HepG2 (cell line): Measurements from ENCODE around the gene TRIM67. TPM values are rescaled to one million over a fixed set of nuclear protein-coding genes. Genes with fewer than 3 reads are reported as not detected.

ENCODE experiments used
- ARID4A ChIP-seq: sonication (generic); formaldehyde crosslinking; IDR thresholded peaks from 2 replicates; pipeline ENCODE4 v1.5.0; 2020; ENCODE audit warnings: mild to moderate bottlenecking, missing genetic modification reagents, borderline replicate concordance
- CEBPG ChIP-seq: IDR thresholded peaks from 2 replicates; pipeline ENCODE4 v1.6.1; 2016
- FOSL1 ChIP-seq: sonication (generic); formaldehyde crosslinking; IDR thresholded peaks from 2 replicates; pipeline ENCODE4 v1.9.0; 2021; ENCODE audit warnings: missing genetic modification reagents, borderline replicate concordance
- FOXP1 ChIP-seq, 2 experiments: fragments of 450-650 bp in 1 of 2; IDR thresholded peaks; 2 replicates each; pipeline ENCODE4 v1.6.1; 2017 to 2018; ENCODE audit warnings: antibody characterized with exemption in 1 of 2
- GATA4 ChIP-seq: sonication (generic); IDR thresholded peaks from 2 replicates; pipeline ENCODE4 v1.6.1; 2016; ENCODE audit warnings: antibody characterized with exemption, low read depth, borderline replicate concordance
- HMG20B ChIP-seq: conservative IDR thresholded peaks from 2 replicates; pipeline ENCODE4 v1.6.1; 2016; ENCODE audit warnings: missing genetic modification reagents, missing compliant biosample characterization
- HNRNPUL1 ChIP-seq: fragments of 200-400 bp; formaldehyde crosslinking; IDR thresholded peaks from 2 replicates; pipeline ENCODE4 v1.6.1; 2017; ENCODE audit warnings: low read depth, mild to moderate bottlenecking, low read length, moderate library complexity
- NFYB ChIP-seq: sonication (generic); formaldehyde crosslinking; IDR thresholded peaks from 2 replicates; pipeline ENCODE4 v1.4.0; 2020; ENCODE audit warnings: missing genetic modification reagents
- RARA ChIP-seq: IDR thresholded peaks from 2 replicates; pipeline ENCODE4 v1.6.1; 2016; ENCODE audit warnings: missing genetic modification reagents, missing compliant biosample characterization
- SMYD3 ChIP-seq: sonication (generic); formaldehyde crosslinking; IDR thresholded peaks from 2 replicates; pipeline ENCODE4 v1.8.1; 2023; ENCODE audit warnings: mild to moderate bottlenecking, missing genetic modification reagents
- ZBTB20 ChIP-seq: sonication (generic); formaldehyde crosslinking; IDR thresholded peaks from 2 replicates; pipeline ENCODE4 v1.8.1; 2023; ENCODE audit warnings: missing genetic modification reagents, low read depth, mild to moderate bottlenecking, borderline replicate concordance
- ZNF12 ChIP-seq: sonication (generic); formaldehyde crosslinking; IDR thresholded peaks from 2 replicates; pipeline ENCODE4 v1.5.0; 2020; ENCODE audit warnings: missing genetic modification reagents
- ZNF501 ChIP-seq: sonication (generic); formaldehyde crosslinking; IDR thresholded peaks from 2 replicates; pipeline ENCODE4 v1.5.1; 2020; ENCODE audit warnings: mild to moderate bottlenecking, moderate library complexity, missing genetic modification reagents
- ZNF816 ChIP-seq: sonication (generic); formaldehyde crosslinking; IDR thresholded peaks from 2 replicates; pipeline ENCODE4 v1.8.0; 2022; ENCODE audit warnings: missing genetic modification reagents, mild to moderate bottlenecking, borderline replicate concordance
- polyA plus RNA-seq, 8 experiments: library from polyadenylated mRNA; depleted of rRNA in 3 of 8; stranded (reverse) in 7 of 8; unstranded in 1 of 8; fragments of >200 nt; fragmentation: Illumina TruSeq in 4 of 8; extraction: Trizol in 4 of 8; gene quantifications; 2 replicates each; pipeline versions ENCODE4 v1.2.1 to v1.2.3, GENCODE V29; 2011 to 2016; ENCODE audit warnings: low read depth in 4 of 8, missing spikeins in 1 of 8, mixed read lengths in 1 of 8; ENCODE audit not compliant: insufficient read depth in 1 of 8
- total RNA-seq, 5 experiments: library from RNA; depleted of rRNA; stranded (reverse); fragments of >200 nt; fragmentation: Illumina TruSeq; extraction: Trizol; gene quantifications; 2 replicates each; pipeline ENCODE4 v1.2.3, GENCODE V29; 2016; ENCODE audit warnings: low read depth in 1 of 5

Gene TRIM67
- total and polyA plus RNA-seq, 2 of the 13 experiments (the other 11 are each of a cell fraction or from before 2014, with no cell fraction given): not detected

- TF ChIP-seq HNRNPUL1 (peak; percentile 93), CEBPG (CRISPR knock-in tag) (peak; percentile 67), NFYB (CRISPR knock-in tag) (peak; percentile 6; the same call in 1 of the 2 replicates), ZNF12 (CRISPR knock-in tag) (peak; percentile 59; the same call in 1 of the 2 replicates), ZBTB20 (peak; percentile 82), FOSL1 (CRISPR knock-in tag) (peak; percentile 71; the same call in 1 of the 2 replicates), RARA (CRISPR knock-in tag) (peak; percentile 71), SMYD3 (CRISPR knock-in tag) (0 out of 2 replicates have a peak, but pooled peaks have one; percentile 52), ARID4A (CRISPR knock-in tag) (peak; percentile 15; the same call in 1 of the 2 replicates), ZNF816 (CRISPR knock-in tag) (no peak), GATA4 (peak; percentile 99), FOXP1 (IDR thresholded peaks at IDR 0.05) (0 out of 2 replicates have a peak, but pooled peaks have one; percentile 22), FOXP1 (CRISPR knock-in tag; IDR thresholded peaks at IDR 0.05) (peak; percentile 80), ZNF501 (CRISPR knock-in tag) (no peak), HMG20B (no peak)
Observed at GRCh38 chr1:231233735-231234417, 72.0 kb downstream of the TRIM67 start (continued).
